NB4 (cell line): Measurements from ENCODE around the gene GSTO2.

ENCODE experiments used
- CTCF ChIP-seq: IDR thresholded peaks from one replicate; pipeline ENCODE4 v1.5.1; 2012; ENCODE audit warnings: low read depth, low read length
- MAX ChIP-seq: IDR thresholded peaks from 2 replicates; pipeline ENCODE4 v1.6.1; 2011; ENCODE audit warnings: low read depth, low read length
- POLR2A ChIP-seq: IDR thresholded peaks from 2 replicates; pipeline ENCODE4 v1.6.1; 2011; ENCODE audit warnings: mild to moderate bottlenecking; ENCODE audit not compliant: insufficient read length; ENCODE audit errors: extremely low read depth

GRCh38 chr10:104257235-104257634 is 11.7 kb upstream of the GSTO2 start:
- TF ChIP-seq CTCF = no peak
- TF ChIP-seq POLR2A = no peak
- no peak for TF ChIP-seq MAX
